H9 (cell line): ENCODE results near the gene KLHL22. TPM values are rescaled to one million over a fixed set of nuclear protein-coding genes. Genes with fewer than 3 reads are reported as not detected.

ENCODE experiments used
- DNase-seq: peaks from one replicate; pipeline ENCODE4 v3.0.0-alpha.2; 2017
- H2AFZ ChIP-seq: one replicate; pipeline ENCODE4 v1.6.1; 2013; ENCODE audit warnings: mild to moderate bottlenecking, low read length, control low read depth, moderate library complexity
- H2AK5ac ChIP-seq: 2 replicates; pipeline ENCODE4 v1.6.1; 2013; ENCODE audit warnings: low read length, control low read depth, mixed read lengths; ENCODE audit not compliant: insufficient read length
- H2BK120ac ChIP-seq: one replicate; pipeline ENCODE4 v1.6.1; 2013; ENCODE audit warnings: low read depth, mild to moderate bottlenecking, low read length, control low read depth, inconsistent platforms; ENCODE audit not compliant: poor library complexity, severe bottlenecking
- H2BK12ac ChIP-seq: 2 replicates; pipeline ENCODE4 v1.6.1; 2013; ENCODE audit warnings: low read length, control low read depth, mixed read lengths, low read depth; ENCODE audit not compliant: insufficient read length
- H2BK15ac ChIP-seq: 2 replicates; pipeline ENCODE4 v1.6.1; 2013; ENCODE audit warnings: low read depth, low read length, control low read depth
- H2BK20ac ChIP-seq: one replicate; pipeline ENCODE4 v1.6.1; 2013; ENCODE audit warnings: low read depth, mild to moderate bottlenecking, low read length, control low read depth, inconsistent platforms; ENCODE audit not compliant: poor library complexity, severe bottlenecking
- H2BK5ac ChIP-seq: 2 replicates; pipeline ENCODE4 v1.6.1; 2013; ENCODE audit warnings: low read length, control low read depth, mixed read lengths; ENCODE audit not compliant: insufficient read length
- H3K14ac ChIP-seq: 2 replicates; pipeline ENCODE4 v1.6.1; 2013; ENCODE audit warnings: low read length, control low read depth; ENCODE audit not compliant: insufficient read depth
- H3K18ac ChIP-seq: 2 replicates; pipeline ENCODE4 v1.6.1; 2013; ENCODE audit warnings: low read depth, mild to moderate bottlenecking, mixed read lengths, low read length, control low read depth; ENCODE audit not compliant: insufficient read length
- H3K23ac ChIP-seq: 2 replicates; pipeline ENCODE4 v1.6.1; 2013; ENCODE audit warnings: low read length, control low read depth, mixed read lengths, low read depth; ENCODE audit not compliant: insufficient read length
- H3K23me2 ChIP-seq: 2 replicates; pipeline ENCODE4 v1.6.1; 2013; ENCODE audit warnings: low read depth, mild to moderate bottlenecking, mixed read lengths, low read length, control low read depth; ENCODE audit not compliant: insufficient read length, poor library complexity, severe bottlenecking
- H3K27ac ChIP-seq: 2 replicates; pipeline ENCODE4 v1.5.1; 2013; ENCODE audit warnings: low read length, control low read depth, mixed read lengths, low read depth; ENCODE audit not compliant: insufficient read length
- H3K27me3 ChIP-seq: 2 replicates; pipeline ENCODE4 v1.6.1; 2013; ENCODE audit warnings: low read length, control low read depth, inconsistent platforms; ENCODE audit not compliant: insufficient read depth
- H3K4ac ChIP-seq: 2 replicates; pipeline ENCODE4 v1.6.1; 2013; ENCODE audit warnings: low read depth, mild to moderate bottlenecking, control low read depth, inconsistent platforms, low read length, moderate library complexity
- H3K4me1 ChIP-seq: 2 replicates; pipeline ENCODE4 v1.6.1; 2013; ENCODE audit warnings: low read length, control low read depth, inconsistent platforms; ENCODE audit not compliant: insufficient read depth
- H3K4me2 ChIP-seq: 2 replicates; pipeline ENCODE4 v1.6.1; 2013; ENCODE audit warnings: low read length, control low read depth, mixed read lengths; ENCODE audit not compliant: insufficient read length, insufficient read depth
- H3K56ac ChIP-seq: 2 replicates; pipeline ENCODE4 v1.6.1; 2013; ENCODE audit warnings: low read depth, mild to moderate bottlenecking, mixed read lengths, low read length, control low read depth; ENCODE audit not compliant: insufficient read length
- H3K79me1 ChIP-seq: 2 replicates; pipeline ENCODE4 v1.6.1; 2013; ENCODE audit warnings: low read depth, mild to moderate bottlenecking, moderate library complexity, low read length, control low read depth, inconsistent platforms; ENCODE audit not compliant: insufficient read depth, poor library complexity, severe bottlenecking
- H3K79me2 ChIP-seq: 2 replicates; pipeline ENCODE4 v1.6.1; 2013; ENCODE audit warnings: low read length, control low read depth, inconsistent platforms; ENCODE audit not compliant: insufficient read depth
- H3K9ac ChIP-seq: 2 replicates; pipeline ENCODE4 v1.6.1; 2013; ENCODE audit warnings: low read length, control low read depth, mixed read lengths; ENCODE audit not compliant: insufficient read length; ENCODE audit errors: extremely low read depth
- H3K9me3 ChIP-seq: one replicate; pipeline ENCODE4 v1.6.1; 2013; ENCODE audit warnings: low read depth, low read length, inconsistent platforms; ENCODE audit not compliant: control insufficient read depth
- H3T11ph ChIP-seq: one replicate; pipeline ENCODE4 v1.6.1; 2013; ENCODE audit warnings: mild to moderate bottlenecking, low read length, control low read depth, inconsistent platforms
- H4K20me1 ChIP-seq: one replicate; pipeline ENCODE4 v1.6.1; 2013; ENCODE audit not compliant: control insufficient read depth, insufficient read length, insufficient read depth
- H4K5ac ChIP-seq: 2 replicates; pipeline ENCODE4 v1.6.1; 2013; ENCODE audit warnings: low read depth, mild to moderate bottlenecking, mixed read lengths, low read length, control low read depth; ENCODE audit not compliant: insufficient read length
- H4K8ac ChIP-seq: replicated peaks from 2 replicates; pipeline ENCODE4 v1.6.1; 2013; ENCODE audit warnings: low read length, control low read depth, mixed read lengths, low read depth; ENCODE audit not compliant: insufficient read length
- H4K91ac ChIP-seq: 2 replicates; pipeline ENCODE4 v1.6.1; 2013; ENCODE audit warnings: low read depth, mild to moderate bottlenecking, moderate library complexity, mixed read lengths, low read length, control low read depth; ENCODE audit not compliant: insufficient read length
- H3K27ac Mint-ChIP-seq, 3 experiments: 2 replicates in 2 of 3; 3 replicates in 1 of 3; pipeline ENCODE4 v1.8.0; 2020 to 2021; ENCODE audit warnings: mixed read lengths in 3 of 3, mild to moderate bottlenecking in 1 of 3, moderate library complexity in 1 of 3
- H3K27me3 Mint-ChIP-seq: 2 replicates; pipeline ENCODE4 v1.8.0; 2021; ENCODE audit warnings: low read depth, mild to moderate bottlenecking, moderate library complexity, mixed read lengths
- H3K36me3 Mint-ChIP-seq, 3 experiments: 2 replicates in 2 of 3; 3 replicates in 1 of 3; pipeline ENCODE4 v1.8.0; 2020 to 2021; ENCODE audit warnings: low read depth in 3 of 3, mixed read lengths in 3 of 3; ENCODE audit not compliant: insufficient read depth in 1 of 3
- H3K4me1 Mint-ChIP-seq, 2 experiments: 2 replicates each; pipeline ENCODE4 v1.8.0; 2020; ENCODE audit warnings: mixed read lengths in 2 of 2
- H3K4me3 Mint-ChIP-seq, 2 experiments: 2 replicates in 1 of 2; 3 replicates in 1 of 2; pipeline ENCODE4 v1.8.0; 2020 to 2021; ENCODE audit warnings: mild to moderate bottlenecking in 2 of 2, mixed read lengths in 2 of 2, moderate library complexity in 1 of 2
- H3K9me3 Mint-ChIP-seq, 2 experiments: 2 replicates in 1 of 2; 3 replicates in 1 of 2; pipeline ENCODE4 v1.8.0; 2020; ENCODE audit warnings: mild to moderate bottlenecking in 2 of 2, mixed read lengths in 2 of 2, moderate library complexity in 1 of 2
- WGBS: extraction: QIAGEN DNeasy Blood & Tissue Kit; methylation state at CpG from one replicate; pipeline ENCODE4 v1.1.7; 2013; ENCODE audit warnings: missing lambda C conversion rate, low lambda C conversion rate, mixed read lengths; ENCODE audit not compliant: insufficient read length; ENCODE audit errors: extremely low coverage; 5-methylcytosine and 5-hydroxymethylcytosine counted together
- total RNA-seq: library from RNA; stranded (reverse); gene quantifications from 2 replicates; pipeline ENCODE4 v1.2.1, GENCODE V29; 2021
- TF ChIP-seq, protein P1 (sequence below): fragments of 200-600 bp; sonication (generic); conservative IDR thresholded peaks from 3 replicates; pipeline ENCODE4 v1.8.0; 2021; ENCODE audit warnings: antibody characterized with exemption, mild to moderate bottlenecking

The KLHL22 gene
- total RNA-seq, 1 experiment from 2014 or later: 11.9 TPM

DNA sequence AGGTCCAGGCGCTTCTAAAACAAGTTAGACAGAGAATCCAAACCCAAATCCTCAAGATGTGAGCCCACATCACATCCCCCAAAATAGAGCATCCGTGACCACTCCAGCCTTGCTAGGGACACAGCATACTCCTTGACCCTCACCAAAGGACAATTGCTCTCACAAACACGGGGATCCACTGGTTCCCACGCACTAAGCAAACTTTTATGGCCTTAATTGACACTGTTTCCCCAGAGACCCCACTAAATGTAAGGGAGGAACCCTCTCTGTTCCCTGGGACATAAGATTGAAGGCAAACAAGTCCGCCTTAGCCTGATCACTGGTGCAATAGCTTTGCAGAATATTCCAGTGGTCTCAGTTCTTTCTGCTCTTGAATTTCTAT, 81.5 kb downstream of the KLHL22 start:
- H3K23ac ChIP-seq: no peak overlapping the region
- H2AFZ ChIP-seq: no peak overlapping the region
- Mint-ChIP-seq H3K9me3 (no peaks in the 10 kb centered on the region), H3K36me3 (peaks cover 0 to 1% (median 0%) of the 10 kb centered on the region in 3 experiments; a peak in 1 of 7 replicates), H3K4me3 (no peak overlapping the region; a peak in 1 of 5 replicates), H3K4me1 (peaks cover 0 to 7% of the 10 kb centered on the region in 2 experiments; a peak in 1 of 4 replicates), H3K27ac (no peak overlapping the region), H3K27me3 (peaks cover 10% of the 10 kb centered on the region)
- H4K91ac ChIP-seq: no peak overlapping the region
- no peak overlapping the region for H3K4ac ChIP-seq
- no peak overlapping the region for H3K56ac ChIP-seq
- H4K20me1 ChIP-seq: no peaks in the 10 kb centered on the region
- no peak overlapping the region for H3K14ac ChIP-seq
- no peak overlapping the region for H2BK120ac ChIP-seq
- peaks cover 4% of the 10 kb centered on the region for H3K23me2 ChIP-seq
- no peak overlapping the region for H3K9ac ChIP-seq
- no peaks in the 10 kb centered on the region for H3K79me1 ChIP-seq
- TF ChIP-seq, protein P1, sequence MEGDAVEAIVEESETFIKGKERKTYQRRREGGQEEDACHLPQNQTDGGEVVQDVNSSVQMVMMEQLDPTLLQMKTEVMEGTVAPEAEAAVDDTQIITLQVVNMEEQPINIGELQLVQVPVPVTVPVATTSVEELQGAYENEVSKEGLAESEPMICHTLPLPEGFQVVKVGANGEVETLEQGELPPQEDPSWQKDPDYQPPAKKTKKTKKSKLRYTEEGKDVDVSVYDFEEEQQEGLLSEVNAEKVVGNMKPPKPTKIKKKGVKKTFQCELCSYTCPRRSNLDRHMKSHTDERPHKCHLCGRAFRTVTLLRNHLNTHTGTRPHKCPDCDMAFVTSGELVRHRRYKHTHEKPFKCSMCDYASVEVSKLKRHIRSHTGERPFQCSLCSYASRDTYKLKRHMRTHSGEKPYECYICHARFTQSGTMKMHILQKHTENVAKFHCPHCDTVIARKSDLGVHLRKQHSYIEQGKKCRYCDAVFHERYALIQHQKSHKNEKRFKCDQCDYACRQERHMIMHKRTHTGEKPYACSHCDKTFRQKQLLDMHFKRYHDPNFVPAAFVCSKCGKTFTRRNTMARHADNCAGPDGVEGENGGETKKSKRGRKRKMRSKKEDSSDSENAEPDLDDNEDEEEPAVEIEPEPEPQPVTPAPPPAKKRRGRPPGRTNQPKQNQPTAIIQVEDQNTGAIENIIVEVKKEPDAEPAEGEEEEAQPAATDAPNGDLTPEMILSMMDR: no peak
- no peak overlapping the region for H2BK15ac ChIP-seq
- H3K79me2 ChIP-seq: no peaks in the 10 kb centered on the region
- no peak overlapping the region for H4K8ac ChIP-seq
- H2BK20ac ChIP-seq: no peak overlapping the region
- no peak for DNase-seq
- H4K5ac ChIP-seq: no peak overlapping the region
- H3K27ac ChIP-seq: no peak overlapping the region
- no peaks in the 10 kb centered on the region for H3K27me3 ChIP-seq
- no CpG with 5 or more reads among the region's 5 CpGs for WGBS
- no peak overlapping the region for H3T11ph ChIP-seq
- H3K18ac ChIP-seq: no peak overlapping the region
- H2BK5ac ChIP-seq: no peak overlapping the region
- H3K9me3 ChIP-seq: no peaks in the 10 kb centered on the region
- H2AK5ac ChIP-seq: no peak overlapping the region
- no peaks in the 10 kb centered on the region for H3K4me1 ChIP-seq
- H3K4me2 ChIP-seq: no peak overlapping the region
- H2BK12ac ChIP-seq: no peak overlapping the region
